ENCODE results near the gene CYB5D1.

The CYB5D1 gene

DNA sequence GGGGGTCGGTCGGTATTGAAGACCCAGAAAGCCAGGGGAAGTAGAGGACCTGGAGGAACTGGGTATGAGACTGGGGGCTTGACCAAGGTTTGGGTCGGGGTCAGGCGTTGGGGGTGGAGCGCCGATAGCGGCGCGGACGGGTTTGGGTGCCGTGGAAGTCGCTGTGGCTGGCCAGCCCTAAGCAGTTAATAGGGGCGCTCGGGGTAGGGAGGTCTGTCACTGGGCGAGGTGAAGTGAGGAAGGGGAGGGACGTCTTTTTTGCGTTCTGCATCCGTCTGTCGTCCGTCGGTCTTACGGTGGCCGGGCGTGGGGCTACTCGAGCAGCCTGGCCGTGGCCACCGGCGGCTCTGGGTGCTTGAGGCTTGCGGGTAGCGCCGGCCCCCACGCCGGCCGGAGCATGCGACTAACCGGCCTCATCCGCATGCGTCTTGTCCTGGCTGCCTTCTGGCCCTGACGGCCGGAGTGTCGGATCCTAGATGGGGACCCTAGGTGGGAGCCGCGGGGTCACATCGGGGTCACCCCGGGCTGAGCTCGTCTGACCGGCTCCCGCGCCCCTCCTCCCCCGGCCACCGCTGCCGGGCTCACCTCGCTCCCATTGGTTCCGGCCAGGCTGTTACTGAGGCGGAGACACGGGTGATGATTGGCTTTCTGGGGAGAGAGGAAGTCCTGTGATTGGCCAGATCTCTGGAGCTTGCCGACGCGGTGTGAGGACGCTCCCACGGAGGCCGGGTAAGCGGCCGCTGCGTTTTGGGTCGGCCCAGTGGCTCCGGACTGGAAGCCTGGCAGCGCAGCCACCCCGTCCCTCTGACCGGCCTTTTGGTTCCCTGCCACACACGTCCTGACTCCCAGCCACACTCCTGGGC lies 13.3 kb upstream of the CYB5D1 start:
- peak; percentile 95 for DNase-seq (ENCODE audit: low spot score)

DNA sequence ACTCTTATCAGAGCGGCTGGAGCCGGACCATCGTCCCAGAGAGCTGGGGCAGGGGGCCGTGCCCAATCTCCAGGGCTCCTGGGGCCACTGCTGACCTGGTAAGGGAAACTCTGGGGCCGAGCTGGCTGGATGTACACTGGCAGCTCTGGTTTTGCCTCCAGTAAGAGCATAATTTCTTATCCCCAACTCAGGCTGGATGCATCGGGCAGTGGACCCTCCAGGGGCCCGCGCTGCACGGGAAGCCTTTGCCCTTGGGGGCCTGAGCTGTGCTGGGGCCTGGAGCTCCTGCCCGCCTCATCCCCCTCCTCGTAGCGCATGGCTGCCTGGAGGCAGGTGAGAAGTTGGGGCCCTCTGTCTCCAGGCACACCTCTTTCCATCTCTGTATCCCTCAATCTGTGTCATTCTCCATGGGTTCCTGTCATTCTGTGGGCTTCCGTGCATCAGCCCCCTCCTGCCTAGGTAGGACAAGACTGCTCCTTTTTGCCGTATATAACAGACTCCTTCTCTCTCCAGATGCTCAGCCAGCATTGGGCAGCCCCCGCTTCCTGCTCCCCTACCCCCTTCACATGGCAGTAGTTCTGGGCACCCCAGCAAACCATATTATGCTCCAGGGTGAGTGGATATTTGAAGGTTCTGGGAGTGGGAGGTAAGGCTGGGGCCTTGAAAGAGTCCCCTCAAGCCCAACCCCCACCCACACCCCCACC lies 12.3 kb upstream of the CYB5D1 start:
- DNase-seq (ENCODE audit: low spot score) = no peak

DNA sequence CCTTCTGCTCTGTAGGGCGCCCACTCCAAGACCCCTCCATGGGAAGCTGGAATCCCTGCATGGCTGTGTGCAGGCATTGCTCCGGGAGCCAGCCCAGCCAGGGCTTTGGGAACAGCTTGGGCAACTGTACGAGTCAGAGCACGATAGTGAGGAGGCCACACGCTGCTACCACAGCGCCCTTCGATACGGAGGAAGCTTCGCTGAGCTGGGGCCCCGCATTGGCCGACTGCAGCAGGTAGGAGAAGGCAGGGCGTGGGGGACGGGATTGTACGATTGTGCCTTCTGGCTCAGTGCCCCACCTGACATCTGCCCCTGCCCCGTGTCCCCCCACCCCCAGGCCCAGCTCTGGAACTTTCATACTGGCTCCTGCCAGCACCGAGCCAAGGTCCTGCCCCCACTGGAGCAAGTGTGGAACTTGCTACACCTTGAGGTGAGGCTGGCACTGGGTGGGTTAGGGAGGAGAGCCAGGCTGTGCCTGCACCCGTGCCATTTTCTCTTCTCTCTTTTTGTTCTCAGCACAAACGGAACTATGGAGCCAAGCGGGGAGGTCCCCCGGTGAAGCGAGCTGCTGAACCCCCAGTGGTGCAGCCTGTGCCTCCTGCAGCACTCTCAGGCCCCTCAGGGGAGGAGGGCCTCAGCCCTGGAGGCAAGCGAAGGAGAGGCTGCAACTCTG lies 11.6 kb upstream of the CYB5D1 start:
- DNase-seq (ENCODE audit: low spot score) = no peak

GRCh38 chr17:7846765-7847661 lies 10.8 kb upstream of the CYB5D1 start:
- DNase-seq (ENCODE audit: low spot score) = no peak

DNA sequence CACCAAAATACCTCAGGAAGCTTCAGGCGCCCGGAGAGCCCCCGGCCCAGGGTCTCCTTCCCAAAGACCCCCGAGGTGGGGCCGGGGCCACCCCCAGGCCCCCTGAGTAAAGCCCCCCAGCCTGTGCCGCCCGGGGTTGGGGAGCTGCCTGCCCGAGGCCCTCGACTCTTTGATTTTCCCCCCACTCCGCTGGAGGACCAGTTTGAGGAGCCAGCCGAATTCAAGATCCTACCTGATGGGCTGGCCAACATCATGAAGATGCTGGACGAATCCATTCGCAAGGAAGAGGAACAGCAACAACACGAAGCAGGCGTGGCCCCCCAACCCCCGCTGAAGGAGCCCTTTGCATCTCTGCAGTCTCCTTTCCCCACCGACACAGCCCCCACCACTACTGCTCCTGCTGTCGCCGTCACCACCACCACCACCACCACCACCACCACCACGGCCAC lies 9.6 kb upstream of the CYB5D1 start:
- no peak for DNase-seq (ENCODE audit: low spot score)

DNA sequence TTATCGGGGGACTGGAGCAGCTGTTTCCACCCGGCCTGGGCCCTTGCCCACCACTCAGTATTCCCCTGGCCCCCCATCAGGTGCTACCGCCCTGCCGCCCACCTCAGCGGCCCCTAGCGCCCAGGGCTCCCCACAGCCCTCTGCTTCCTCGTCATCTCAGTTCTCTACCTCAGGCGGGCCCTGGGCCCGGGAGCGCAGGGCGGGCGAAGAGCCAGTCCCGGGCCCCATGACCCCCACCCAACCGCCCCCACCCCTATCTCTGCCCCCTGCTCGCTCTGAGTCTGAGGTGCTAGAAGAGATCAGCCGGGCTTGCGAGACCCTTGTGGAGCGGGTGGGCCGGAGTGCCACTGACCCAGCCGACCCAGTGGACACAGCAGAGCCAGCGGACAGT lies 9.1 kb upstream of the CYB5D1 start:
- DNase-seq (ENCODE audit: low spot score) = no peak

- DNase-seq (ENCODE audit: low spot score) = no peak
These were observed 8.6 kb upstream of the CYB5D1 start for GRCh38 chr17:7849130-7849750.

DNA sequence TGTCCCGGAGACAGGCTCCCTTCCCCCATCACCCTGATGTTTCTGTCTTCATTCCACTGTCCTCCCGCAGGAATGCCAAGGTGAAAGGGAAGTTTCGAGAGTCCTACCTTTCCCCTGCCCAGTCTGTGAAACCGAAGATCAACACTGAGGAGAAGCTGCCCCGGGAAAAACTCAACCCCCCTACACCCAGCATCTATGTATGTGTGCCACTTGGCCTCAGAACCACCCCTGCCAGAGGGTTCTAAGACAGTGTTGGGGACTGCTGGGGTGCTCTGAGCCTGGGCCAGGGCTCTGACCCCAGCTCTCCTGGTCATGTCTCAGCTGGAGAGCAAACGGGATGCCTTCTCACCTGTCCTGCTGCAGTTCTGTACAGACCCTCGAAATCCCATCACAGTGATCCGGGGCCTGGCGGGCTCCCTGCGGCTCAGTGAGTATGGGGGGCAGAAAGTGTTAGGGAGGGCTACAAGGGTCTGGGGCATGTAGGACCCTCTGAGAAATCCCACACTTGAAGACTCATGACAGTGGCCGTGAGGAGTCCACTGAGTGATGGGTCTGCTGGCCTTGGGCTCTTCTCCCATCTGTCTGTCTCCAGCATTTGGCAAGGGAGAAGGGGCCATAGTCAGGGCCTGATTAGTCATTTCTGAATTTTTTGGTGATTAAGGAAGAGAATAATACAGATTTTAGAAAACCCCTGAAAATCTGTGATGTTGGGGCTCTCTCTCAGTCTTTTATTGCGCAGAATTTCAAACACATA lies 7.9 kb upstream of the CYB5D1 start:
- DNase-seq (ENCODE audit: low spot score) = no peak

- no peak for DNase-seq (ENCODE audit: low spot score)
These were observed 6.9 kb upstream of the CYB5D1 start for GRCh38 chr17:7850701-7851437.

- DNase-seq (ENCODE audit: low spot score) = peak; percentile 96
These were observed 6.2 kb upstream of the CYB5D1 start for GRCh38 chr17:7851438-7852261.

DNA sequence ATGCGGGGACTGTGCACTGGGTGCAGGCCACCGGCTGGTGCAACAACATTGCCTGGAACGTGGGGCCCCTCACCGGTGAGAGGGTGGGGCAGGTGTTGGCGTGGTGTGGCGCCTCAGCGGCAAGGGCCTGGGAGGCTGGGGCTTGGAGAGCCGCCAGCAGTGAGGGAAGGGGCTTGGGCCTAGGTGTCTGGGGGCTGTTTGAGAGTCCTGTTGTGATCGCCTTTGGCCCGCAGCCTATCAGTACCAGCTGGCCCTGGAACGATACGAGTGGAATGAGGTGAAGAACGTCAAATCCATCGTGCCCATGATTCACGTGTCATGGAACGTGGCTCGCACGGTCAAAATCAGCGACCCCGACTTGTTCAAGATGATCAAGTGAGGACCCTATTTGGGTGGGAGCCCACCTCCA lies 5.5 kb upstream of the CYB5D1 start:
- no peak for DNase-seq (ENCODE audit: low spot score)

DNA sequence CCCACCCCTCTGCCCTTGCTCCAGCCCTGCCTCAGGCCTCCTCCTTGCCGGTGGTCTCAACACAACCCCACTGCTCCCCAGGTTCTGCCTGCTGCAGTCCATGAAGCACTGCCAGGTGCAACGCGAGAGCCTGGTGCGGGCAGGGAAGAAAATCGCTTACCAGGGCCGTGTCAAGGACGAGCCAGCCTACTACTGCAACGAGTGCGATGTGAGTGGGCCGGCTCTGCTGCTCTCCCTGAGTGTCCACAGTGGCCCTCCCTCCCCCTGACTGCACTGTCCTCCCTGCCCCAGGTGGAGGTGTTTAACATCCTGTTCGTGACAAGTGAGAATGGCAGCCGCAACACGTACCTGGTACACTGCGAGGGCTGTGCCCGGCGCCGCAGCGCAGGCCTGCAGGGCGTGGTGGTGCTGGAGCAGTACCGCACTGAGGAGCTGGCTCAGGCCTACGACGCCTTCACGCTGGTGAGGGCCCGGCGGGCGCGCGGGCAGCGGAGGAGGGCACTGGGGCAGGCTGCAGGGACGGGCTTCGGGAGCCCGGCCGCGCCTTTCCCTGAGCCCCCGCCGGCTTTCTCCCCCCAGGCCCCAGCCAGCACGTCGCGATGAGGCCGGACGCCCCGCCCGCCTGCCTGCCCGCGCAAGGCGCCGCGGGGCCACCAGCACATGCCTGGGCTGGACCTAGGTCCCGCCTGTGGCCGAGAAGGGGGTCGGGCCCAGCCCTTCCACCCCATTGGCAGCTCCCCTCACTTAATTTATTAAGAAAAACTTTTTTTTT lies 4.7 kb upstream of the CYB5D1 start:
- DNase-seq (ENCODE audit: low spot score) = no peak

DNA sequence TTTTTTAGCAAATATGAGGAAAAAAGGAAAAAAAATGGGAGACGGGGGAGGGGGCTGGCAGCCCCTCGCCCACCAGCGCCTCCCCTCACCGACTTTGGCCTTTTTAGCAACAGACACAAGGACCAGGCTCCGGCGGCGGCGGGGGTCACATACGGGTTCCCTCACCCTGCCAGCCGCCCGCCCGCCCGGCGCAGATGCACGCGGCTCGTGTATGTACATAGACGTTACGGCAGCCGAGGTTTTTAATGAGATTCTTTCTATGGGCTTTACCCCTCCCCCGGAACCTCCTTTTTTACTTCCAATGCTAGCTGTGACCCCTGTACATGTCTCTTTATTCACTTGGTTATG lies 4.1 kb upstream of the CYB5D1 start:
- DNase-seq (ENCODE audit: low spot score) = no peak

- DNase-seq (ENCODE audit: low spot score) = no peak
These were observed 3.6 kb upstream of the CYB5D1 start for GRCh38 chr17:7854078-7854777.

DNA sequence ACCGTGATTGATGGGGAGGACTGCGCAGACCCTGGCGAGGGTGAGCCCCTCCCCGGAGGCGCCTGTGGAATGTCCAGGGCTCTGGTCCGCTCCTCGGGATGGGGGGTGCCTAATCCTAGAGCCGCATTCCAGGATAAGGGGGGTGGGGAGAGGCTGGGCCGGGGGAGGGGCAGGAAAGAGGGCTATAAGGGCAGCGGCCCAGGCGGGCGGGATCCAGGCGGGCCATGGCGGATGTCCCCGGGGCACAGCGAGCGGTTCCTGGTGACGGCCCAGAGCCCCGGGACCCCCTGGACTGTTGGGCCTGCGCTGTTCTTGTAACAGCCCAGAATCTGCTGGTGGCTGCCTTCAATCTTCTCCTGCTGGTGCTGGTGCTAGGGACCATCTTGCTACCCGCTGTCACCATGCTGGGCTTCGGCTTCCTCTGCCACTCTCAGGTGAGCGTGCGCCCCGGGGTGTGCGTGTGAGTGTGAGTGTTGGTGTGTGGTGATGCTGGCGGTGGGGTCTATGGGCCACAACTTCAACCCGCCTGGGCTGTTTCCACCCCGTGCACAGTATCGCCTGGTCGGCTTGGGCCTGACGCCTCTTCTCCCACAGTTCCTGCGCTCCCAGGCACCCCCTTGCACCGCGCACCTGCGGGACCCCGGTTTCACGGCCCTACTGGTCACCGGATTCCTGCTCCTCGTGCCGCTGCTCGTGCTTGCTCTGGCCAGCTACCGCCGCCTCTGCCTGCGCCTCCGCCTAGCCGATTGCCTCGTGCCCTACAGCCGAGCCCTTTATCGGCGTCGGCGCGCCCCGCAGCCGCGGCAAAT lies 2.7 kb upstream of the CYB5D1 start, which contains the start of gene TMEM88:
TMEM88 (plus strand) TSS at position 216 of the 809 bp plus-strand sequence; CDS start at position 225, 9 bp downstream.
- no peak for DNase-seq (ENCODE audit: low spot score)

GRCh38 chr17:7855660-7856010 lies 2.2 kb upstream of the CYB5D1 start:
- DNase-seq (ENCODE audit: low spot score) = no peak

Data from hematopoietic multipotent progenitor cell treated with erythropoietin and hydrocortisone succinate and interleukin-3 and kit ligand, for 17 days (in vitro differentiated cells).